C4-2B (cell line): Measurements from ENCODE around the gene PEX3.
A peak's percentile ranks its signal among the peaks of the same experiment; 100 is the strongest.
"Not testable (repeated sequence)": the region's sequence is repeated elsewhere in the genome, so short reads cannot be mapped to it uniquely, and the experiment has no call there.

Source experiments
- H3K27ac ChIP-seq: fragments of 450-650 bp; 2 replicates; pipeline ENCODE4 v1.5.1; 2017
- CTCF ChIP-seq: fragments of 450-650 bp; conservative IDR thresholded peaks from 2 replicates; pipeline ENCODE4 v1.5.1; 2017; ENCODE audit warnings: mild to moderate bottlenecking
- ZFX ChIP-seq: fragments of 450-650 bp; IDR thresholded peaks from 2 replicates; pipeline ENCODE4 v1.6.1; 2017

Gene PEX3

DNA sequence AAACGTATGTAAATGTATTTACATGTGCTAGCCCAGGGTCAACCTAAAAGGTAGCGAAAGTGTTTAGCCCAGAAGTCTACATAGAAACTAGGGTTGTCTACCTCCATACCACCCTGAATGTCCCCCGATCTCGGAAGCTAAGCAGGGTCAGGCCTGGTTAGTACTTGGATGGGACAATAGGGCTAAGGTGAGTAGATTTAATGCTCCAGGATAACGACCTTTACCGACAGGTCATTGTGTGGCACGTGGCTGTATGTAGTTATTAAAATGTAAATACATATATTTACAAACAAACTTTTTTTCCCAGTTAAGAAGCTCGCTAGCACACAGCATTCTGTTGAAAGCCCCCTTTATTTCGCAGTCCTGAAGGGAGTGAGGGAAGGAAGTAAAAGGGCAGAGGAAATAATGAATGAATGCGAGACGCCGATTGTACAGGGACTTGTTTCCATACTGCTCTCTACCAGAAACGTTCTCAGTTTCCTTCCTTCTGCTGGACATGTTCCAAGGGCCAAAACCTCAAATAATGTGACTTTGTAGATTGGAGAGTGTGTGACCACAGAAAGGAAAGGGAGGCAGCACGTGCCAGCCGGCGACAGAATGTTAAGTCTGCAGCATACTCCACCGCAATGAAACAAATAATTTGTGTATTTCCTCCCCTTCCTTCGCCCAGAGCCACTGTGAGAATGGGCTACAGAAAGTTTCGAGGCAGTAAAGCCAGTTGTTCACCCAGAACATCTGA is 722 bp upstream of the PEX3 start:
- TF ChIP-seq ZFX (no peak), CTCF (no peak)
- H3K27ac ChIP-seq: peak overlapping the region; percentile 77

GRCh38 chr6:143451531-143451930 is 926 bp downstream of the PEX3 start:
- TF ChIP-seq CTCF: no peak
- no peak for TF ChIP-seq ZFX
- H3K27ac ChIP-seq: no peak overlapping the region

- TF ChIP-seq CTCF (no peak), ZFX (no peak)
- no peak overlapping the region for H3K27ac ChIP-seq
Observed at GRCh38 chr6:143457563-143458359, 7.2 kb downstream of the PEX3 start.

DNA sequence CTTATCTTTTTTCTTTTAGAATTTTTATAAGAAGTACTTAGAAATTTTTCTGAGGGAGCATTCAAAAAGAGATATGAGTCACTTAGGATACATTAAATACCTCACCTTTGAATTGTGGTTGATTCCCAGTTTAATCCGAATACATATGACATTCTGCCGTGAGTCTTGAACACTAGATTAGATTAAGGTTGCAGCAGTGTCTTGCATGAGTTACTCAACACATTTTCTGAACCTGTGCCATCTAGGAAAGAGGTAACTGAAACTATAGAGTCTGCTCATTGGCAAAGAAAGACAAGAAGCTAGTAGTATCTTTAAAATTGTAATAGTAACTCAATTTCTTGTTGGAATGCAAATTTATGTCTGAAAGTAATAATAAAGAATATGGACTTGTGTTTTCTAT is 14.9 kb downstream of the PEX3 start:
- no peak for TF ChIP-seq ZFX
- TF ChIP-seq CTCF: no peak
- no peak overlapping the region for H3K27ac ChIP-seq

- no peak overlapping the region for H3K27ac ChIP-seq
- TF ChIP-seq CTCF (no peak), ZFX (no peak)
Observed at GRCh38 chr6:143468026-143468425, 17.4 kb downstream of the PEX3 start.

DNA sequence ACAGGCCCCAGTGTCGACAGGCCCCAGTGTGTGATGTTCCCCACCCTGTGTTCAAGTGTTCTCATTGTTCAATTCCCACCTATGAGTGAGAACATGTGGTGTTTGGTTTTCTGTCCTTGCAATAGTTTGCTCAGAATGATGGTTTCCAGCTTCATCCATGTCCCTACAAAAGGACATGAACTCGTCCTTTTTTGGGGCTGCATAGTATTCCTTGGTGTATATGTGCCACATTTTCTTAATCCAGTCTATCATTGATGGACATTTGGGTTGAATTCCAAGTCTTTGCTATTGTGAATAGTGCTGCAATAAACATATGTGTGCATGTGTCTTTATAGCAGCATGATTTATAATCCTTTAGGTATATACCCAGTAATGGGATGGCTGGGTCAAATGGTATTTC is 18.2 kb downstream of the PEX3 start:
- H3K27ac ChIP-seq: not testable (repeated sequence)

DNA sequence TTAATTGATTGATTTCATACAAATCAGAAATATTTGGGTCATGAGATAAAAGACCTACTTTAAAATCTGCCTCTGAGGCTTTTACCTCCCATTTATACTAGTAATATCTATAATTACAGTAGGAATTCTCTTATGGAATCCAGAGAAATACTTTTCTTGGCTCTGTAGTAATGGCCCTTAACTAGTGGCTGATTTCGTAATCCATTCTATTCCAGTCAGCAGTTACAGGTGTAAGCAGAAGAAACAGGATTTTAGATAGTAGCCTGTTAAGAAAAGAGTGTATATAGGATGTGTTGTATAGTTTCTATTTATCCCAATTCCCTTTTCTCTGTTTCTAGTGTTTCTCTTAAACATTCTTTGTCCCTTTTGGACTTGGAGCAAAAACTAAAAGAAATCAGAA is 21.2 kb downstream of the PEX3 start:
- H3K27ac ChIP-seq: no peak overlapping the region
- TF ChIP-seq ZFX: no peak
- TF ChIP-seq CTCF: no peak

DNA sequence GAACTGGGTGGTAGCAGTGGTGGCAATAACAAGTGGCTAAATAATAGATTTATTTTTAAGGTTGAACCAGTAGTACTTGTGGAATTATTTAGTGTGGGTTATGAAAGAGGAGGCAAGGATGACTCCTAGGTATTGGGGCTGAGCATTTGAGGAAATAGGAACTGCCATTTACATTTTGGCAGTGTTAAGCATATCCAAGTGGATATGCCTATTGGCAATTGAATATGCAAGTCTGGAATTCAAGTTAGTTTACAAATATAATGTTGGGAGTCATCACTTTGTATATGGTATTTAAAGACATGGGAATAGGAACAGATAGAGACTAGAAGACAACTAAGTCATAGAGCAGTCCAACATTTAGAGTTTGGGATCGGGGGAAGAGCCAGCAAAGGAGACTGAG is 25.9 kb downstream of the PEX3 start:
- no peak for TF ChIP-seq CTCF
- TF ChIP-seq ZFX: no peak

More for the DNA sequence above, 25.9 kb downstream of the PEX3 start:
- no peak overlapping the region for H3K27ac ChIP-seq
